ENCODE results near the gene FOXE3. TPM values are rescaled to one million over a fixed set of nuclear protein-coding genes. Genes with fewer than 3 reads are reported as not detected.

FOXE3 gene
- total RNA-seq, 1 experiment from 2014 or later = not detected

DNA sequence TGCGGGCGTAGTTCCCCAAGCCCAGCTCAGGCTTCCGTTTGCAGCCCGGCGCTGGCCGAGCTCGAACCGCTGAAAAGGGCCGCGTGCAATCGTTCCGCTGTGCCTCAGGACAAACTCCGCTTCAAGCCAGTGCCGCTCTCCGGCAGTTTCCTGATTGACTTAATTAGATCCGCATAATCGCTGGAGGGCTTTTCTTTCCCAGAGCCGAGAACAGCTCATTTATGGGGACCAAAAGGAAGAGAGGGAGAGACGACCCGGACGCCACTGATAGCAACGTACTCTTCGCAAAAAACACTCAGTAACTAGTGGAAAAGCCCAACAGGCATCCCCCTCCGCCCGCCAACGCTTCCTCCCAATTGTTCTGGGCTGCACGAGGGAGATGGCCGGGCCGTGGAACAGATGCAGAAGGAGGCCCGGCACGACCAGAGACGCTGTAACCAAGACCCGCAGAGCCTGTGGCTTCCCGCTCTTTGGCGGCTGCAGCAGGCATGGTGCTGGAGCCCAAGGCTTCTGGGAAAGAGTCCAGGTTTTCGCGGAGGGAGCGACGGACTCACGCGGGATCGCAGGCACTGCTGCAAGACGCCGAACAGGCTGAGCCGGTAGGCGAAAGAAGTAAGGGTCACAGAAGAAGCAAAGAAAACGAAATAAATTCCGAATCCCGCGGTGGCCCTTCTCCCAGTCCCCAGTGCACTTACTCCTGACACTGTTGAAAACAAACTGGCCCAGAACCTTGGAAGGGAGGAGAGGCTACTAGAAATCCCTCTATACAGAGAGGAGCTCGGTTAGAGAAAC is 18.2 kb downstream of the FOXE3 start:
- Histone ChIP-seq H3K9ac (ENCODE audit: low read length) (no peak overlapping the region), H3K36me3 (ENCODE audit: low read depth, low read length) (no peaks in the 10 kb centered on the region), H4K20me1 (ENCODE audit: low read length) (no peaks in the 10 kb centered on the region), H3K27ac (ENCODE audit: low read length) (no peak overlapping the region), H3K9me2 (replicated peaks; ENCODE audit: low read length) (no peaks in the 10 kb centered on the region), H3K9me3 (ENCODE audit: low read length) (no peaks in the 10 kb centered on the region), H3F3A (ENCODE audit: low read length, unreplicated experiment) (no peaks in the 10 kb centered on the region), H3K4me3 (ENCODE audit: low read length) (peak overlapping the region; percentile 20), H3K4me1 (ENCODE audit: insufficient read depth, low read length) (peaks cover 12% of the 10 kb centered on the region; the same call in 1 of the 2 replicates), H3K4me2 (ENCODE audit: low read length) (peak overlapping the region; percentile 71), H3K27me3 (ENCODE audit: low read length) (no peaks in the 10 kb centered on the region), H3K79me2 (ENCODE audit: low read length) (no peaks in the 10 kb centered on the region), H2AFZ (ENCODE audit: low read length) (peak overlapping the region; percentile 57)
- DNase-seq (peak; percentile 56), ATAC-seq (no peak)
- CTCF ChIA-PET = interaction anchor here (0.6 to 2.3 kb wide), 3 partner anchors 161 to 292 kb away, joined by 4 to 11 read pairs (median 4); no protein-coding TSS in a partner anchor
- POLR2A ChIA-PET (ENCODE audit: unreplicated experiment) = no interaction called here
- intact Hi-C loops (cut with micrococcal nuclease) = loop anchor here (10.0 kb wide), 1 partner anchor 131 kb away; no protein-coding TSS in a partner anchor
- TF ChIP-seq EZH2phosphoT487 (IDR thresholded peaks at IDR 0.05; ENCODE audit: borderline replicate concordance, low read length) (no peak), EZH2 (IDR thresholded peaks at IDR 0.05; ENCODE audit: low read length, unreplicated experiment) (no peak)
- TF ChIP-seq, protein P1, sequence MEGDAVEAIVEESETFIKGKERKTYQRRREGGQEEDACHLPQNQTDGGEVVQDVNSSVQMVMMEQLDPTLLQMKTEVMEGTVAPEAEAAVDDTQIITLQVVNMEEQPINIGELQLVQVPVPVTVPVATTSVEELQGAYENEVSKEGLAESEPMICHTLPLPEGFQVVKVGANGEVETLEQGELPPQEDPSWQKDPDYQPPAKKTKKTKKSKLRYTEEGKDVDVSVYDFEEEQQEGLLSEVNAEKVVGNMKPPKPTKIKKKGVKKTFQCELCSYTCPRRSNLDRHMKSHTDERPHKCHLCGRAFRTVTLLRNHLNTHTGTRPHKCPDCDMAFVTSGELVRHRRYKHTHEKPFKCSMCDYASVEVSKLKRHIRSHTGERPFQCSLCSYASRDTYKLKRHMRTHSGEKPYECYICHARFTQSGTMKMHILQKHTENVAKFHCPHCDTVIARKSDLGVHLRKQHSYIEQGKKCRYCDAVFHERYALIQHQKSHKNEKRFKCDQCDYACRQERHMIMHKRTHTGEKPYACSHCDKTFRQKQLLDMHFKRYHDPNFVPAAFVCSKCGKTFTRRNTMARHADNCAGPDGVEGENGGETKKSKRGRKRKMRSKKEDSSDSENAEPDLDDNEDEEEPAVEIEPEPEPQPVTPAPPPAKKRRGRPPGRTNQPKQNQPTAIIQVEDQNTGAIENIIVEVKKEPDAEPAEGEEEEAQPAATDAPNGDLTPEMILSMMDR (conservative IDR thresholded peaks at IDR 0.05; ENCODE audit: low read depth, low read length) = no peak
- BruUV-seq (replicated peaks) = no TSS peak

DNA sequence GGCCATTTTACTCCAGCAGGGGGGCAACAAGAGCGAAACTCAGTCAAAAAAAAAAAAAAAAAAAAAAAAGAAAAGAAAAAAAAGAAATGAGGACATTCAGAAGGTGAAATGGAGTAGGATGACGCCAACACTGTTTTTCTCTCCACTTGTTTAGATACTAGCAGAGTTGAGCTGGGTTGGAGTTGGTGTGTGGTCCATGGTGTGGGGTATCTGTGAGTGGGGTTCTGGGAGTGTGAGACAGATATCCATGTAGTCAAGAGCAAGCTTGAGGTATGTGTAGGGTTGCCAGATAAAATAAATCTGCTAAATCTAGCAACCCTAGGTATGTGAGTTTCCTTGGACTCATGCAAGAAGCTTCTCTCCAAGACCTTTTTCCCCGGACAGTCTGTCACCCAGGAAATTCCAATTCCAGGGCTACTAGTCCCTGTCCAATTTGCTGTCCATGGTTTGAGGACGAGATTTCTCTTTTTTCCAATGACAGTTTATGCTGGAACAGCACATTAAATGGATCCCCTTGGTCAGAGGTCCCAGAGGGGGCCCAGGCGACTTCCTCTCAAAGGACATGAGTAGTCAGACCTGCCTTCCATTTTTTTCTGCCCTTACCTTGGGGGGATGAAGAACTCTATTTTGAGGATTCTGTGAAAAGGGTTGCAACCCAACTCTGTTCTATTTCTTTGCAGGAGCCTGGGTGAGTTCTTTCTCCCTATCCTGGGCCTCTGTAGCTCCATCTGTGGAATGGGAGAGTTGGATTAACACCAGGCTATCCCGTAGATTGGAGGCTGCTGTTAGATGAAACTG is 19.6 kb downstream of the FOXE3 start:
- no peaks in the 10 kb centered on the region for H3K79me2 ChIP-seq (ENCODE audit: low read length)
- ChIA-PET POLR2A (ENCODE audit: unreplicated experiment) (interaction anchor here (0.6 kb wide), 1 partner anchor 292 kb away, joined by 3 read pairs; no protein-coding TSS in a partner anchor), CTCF (interaction anchor here (1.1 to 2.6 kb wide), 4 partner anchors 268 to 290 kb away, joined by 3 to 29 read pairs (median 8); no protein-coding TSS in a partner anchor)
- DNase-seq = no peak
- ATAC-seq = no peak
- no peak overlapping the region for H3K9ac ChIP-seq (ENCODE audit: low read length)
- no peaks in the 10 kb centered on the region for H3K36me3 ChIP-seq (ENCODE audit: low read depth, low read length)
- H3K4me2 ChIP-seq (ENCODE audit: low read length) = peak overlapping the region; percentile 94
- no peaks in the 10 kb centered on the region for H3K9me2 ChIP-seq (replicated peaks; ENCODE audit: low read length)
- H4K20me1 ChIP-seq (ENCODE audit: low read length) = no peaks in the 10 kb centered on the region
- no peaks in the 10 kb centered on the region for H3K27me3 ChIP-seq (ENCODE audit: low read length)
- TF ChIP-seq EZH2phosphoT487 (IDR thresholded peaks at IDR 0.05; ENCODE audit: borderline replicate concordance, low read length) (no peak), EZH2 (IDR thresholded peaks at IDR 0.05; ENCODE audit: low read length, unreplicated experiment) (no peak)
- TF ChIP-seq, protein P1 (conservative IDR thresholded peaks at IDR 0.05; ENCODE audit: low read depth, low read length) = no peak
- H2AFZ ChIP-seq (ENCODE audit: low read length) = 0 out of 2 replicates have a peak overlapping the region, but pooled peaks have one; percentile 77
- no peaks in the 10 kb centered on the region for H3F3A ChIP-seq (ENCODE audit: low read length, unreplicated experiment)
- intact Hi-C loops (cut with micrococcal nuclease) = loop anchor here (5.0 to 10.0 kb wide), 2 partner anchors 129 to 492 kb away; no protein-coding TSS in a partner anchor
- no peak overlapping the region for H3K27ac ChIP-seq (ENCODE audit: low read length)
- BruUV-seq (replicated peaks) = no TSS peak
- peak overlapping the region; percentile 77; the same call in 1 of the 2 replicates for H3K4me3 ChIP-seq (ENCODE audit: low read length)
- peaks cover 12% of the 10 kb centered on the region; the same call in 1 of the 2 replicates for H3K4me1 ChIP-seq (ENCODE audit: insufficient read depth, low read length)
- H3K9me3 ChIP-seq (ENCODE audit: low read length) = no peaks in the 10 kb centered on the region

All from PC-3 (cell line).